IMR-90 (cell line): ENCODE results near the gene PRKAR1A. TPM values are rescaled to one million over a fixed set of nuclear protein-coding genes. Genes with fewer than 3 reads are reported as not detected.
A peak's percentile ranks its signal among the peaks of the same experiment; 100 is the strongest.

Experiments
- ATAC-seq: fragments of 200-7000 bp; cut with Tn5 transposase; 2 replicates; pipeline ENCODE4 v1.9.1; 2020; ENCODE audit warnings: low read depth, mild to moderate bottlenecking, moderate library complexity
- BruUV-seq: library from RNA; stranded (reverse); fragments of 400-500 nt; replicated peaks from 2 replicates; lab custom pipeline; 2021; lab: Mats Ljungman, UMichigan
- CTCF ChIA-PET: fragments of 300-600 bp; formaldehyde crosslinking; extraction: SDS; loops from one replicate; lab custom pipeline; 2021; ENCODE audit warnings: antibody characterized with exemption; lab: Yijun Ruan, JAX
- POLR2A ChIA-PET: fragments of 300-600 bp; sonication (Branson Sonifier 250); formaldehyde crosslinking; loops from one replicate; lab custom pipeline; 2022; ENCODE audit warnings: antibody characterized with exemption; ENCODE audit not compliant: unreplicated experiment; lab: Charles Lee
- DNase-seq: peaks from one replicate; pipeline ENCODE4 v3.0.0; 2013
- H2AFZ ChIP-seq: replicated peaks from 2 replicates; pipeline ENCODE3; 2013; ENCODE audit warnings: low read length, mild to moderate bottlenecking; ENCODE audit not compliant: poor library complexity
- H2AK5ac ChIP-seq: 2 replicates; pipeline ENCODE4 v1.6.1; 2013; ENCODE audit warnings: low read depth, low read length, inconsistent platforms
- H2AK9ac ChIP-seq: replicated peaks from 2 replicates; pipeline ENCODE3; 2013; ENCODE audit warnings: mild to moderate bottlenecking, low read depth, low read length, moderate library complexity; ENCODE audit not compliant: poor library complexity
- H2BK120ac ChIP-seq: 2 replicates; pipeline ENCODE4 v1.6.1; 2013; ENCODE audit warnings: low read depth, low read length, inconsistent platforms
- H2BK15ac ChIP-seq: 3 replicates; pipeline ENCODE4 v1.6.1; 2013; ENCODE audit warnings: low read depth, low read length, inconsistent platforms
- H2BK20ac ChIP-seq: 2 replicates; pipeline ENCODE4 v1.6.1; 2013; ENCODE audit warnings: low read depth, mild to moderate bottlenecking, inconsistent platforms, low read length, moderate library complexity
- H2BK5ac ChIP-seq: 2 replicates; pipeline ENCODE4 v1.6.1; 2013; ENCODE audit warnings: mild to moderate bottlenecking, low read depth, low read length, inconsistent platforms; ENCODE audit not compliant: poor library complexity, severe bottlenecking
- H3K14ac ChIP-seq: replicated peaks from 2 replicates; pipeline ENCODE4 v1.6.1; 2013; ENCODE audit warnings: low read depth, low read length, inconsistent platforms
- H3K18ac ChIP-seq: 2 replicates; pipeline ENCODE4 v1.6.1; 2013; ENCODE audit warnings: low read depth, low read length, control low read depth
- H3K23ac ChIP-seq: 2 replicates; pipeline ENCODE4 v1.6.1; 2013; ENCODE audit warnings: low read depth, low read length, inconsistent platforms
- H3K27ac ChIP-seq: 2 replicates; pipeline ENCODE4 v1.5.1; 2013; ENCODE audit warnings: mild to moderate bottlenecking, control low read depth, low read length; ENCODE audit not compliant: insufficient read depth
- H3K27me3 ChIP-seq: 2 replicates; pipeline ENCODE4 v1.6.1; 2013; ENCODE audit warnings: low read length; ENCODE audit not compliant: control insufficient read depth, insufficient read depth
- H3K36me3 ChIP-seq: 2 replicates; pipeline ENCODE4 v1.6.1; 2013; ENCODE audit warnings: low read length, mixed read lengths; ENCODE audit not compliant: control insufficient read depth, insufficient read depth
- H3K4ac ChIP-seq: 2 replicates; pipeline ENCODE4 v1.6.1; 2013; ENCODE audit warnings: low read depth, low read length, inconsistent platforms
- H3K4me1 ChIP-seq: 2 replicates; pipeline ENCODE4 v1.6.1; 2013; ENCODE audit warnings: low read length, mixed read lengths; ENCODE audit not compliant: control insufficient read depth, insufficient read depth
- H3K4me2 ChIP-seq: 2 replicates; pipeline ENCODE4 v1.6.1; 2013; ENCODE audit warnings: low read depth, mild to moderate bottlenecking, control low read depth, low read length, moderate library complexity
- H3K4me3 ChIP-seq: 2 replicates; pipeline ENCODE4 v1.5.1; 2013; ENCODE audit warnings: low read depth, mild to moderate bottlenecking, control low read depth, low read length, moderate library complexity; ENCODE audit not compliant: insufficient read depth
- H3K56ac ChIP-seq: 2 replicates; pipeline ENCODE4 v1.6.1; 2013; ENCODE audit warnings: low read length, inconsistent platforms; ENCODE audit not compliant: insufficient read depth; ENCODE audit errors: extremely low read depth
- H3K79me1 ChIP-seq, 2 experiments: 2 replicates each; pipeline ENCODE4 v1.6.1; 2013; ENCODE audit warnings: low read length in 2 of 2, inconsistent platforms in 1 of 2, low read depth in 1 of 2
- H3K9ac ChIP-seq: 2 replicates; pipeline ENCODE4 v1.6.1; 2013; ENCODE audit warnings: low read depth, low read length, control low read depth
- H3K9me1 ChIP-seq: 2 replicates; pipeline ENCODE4 v1.6.1; 2013; ENCODE audit warnings: low read length, inconsistent platforms; ENCODE audit not compliant: insufficient read depth
- H3K9me3 ChIP-seq: 2 replicates; pipeline ENCODE4 v1.6.1; 2013; ENCODE audit warnings: low read length; ENCODE audit not compliant: control insufficient read depth, insufficient read depth
- H4K20me1 ChIP-seq: 2 replicates; pipeline ENCODE4 v1.6.1; 2013; ENCODE audit warnings: low read length, inconsistent platforms; ENCODE audit not compliant: insufficient read depth
- H4K5ac ChIP-seq: 2 replicates; pipeline ENCODE4 v1.6.1; 2013; ENCODE audit warnings: mild to moderate bottlenecking, low read depth, low read length, control low read depth
- H4K8ac ChIP-seq, 2 experiments: 2 replicates each; pipeline ENCODE4 v1.6.1; 2013; ENCODE audit warnings: low read depth in 2 of 2, low read length in 2 of 2, control low read depth in 1 of 2, inconsistent platforms in 1 of 2
- H4K91ac ChIP-seq: 2 replicates; pipeline ENCODE4 v1.6.1; 2013; ENCODE audit warnings: low read depth, low read length, inconsistent platforms; ENCODE audit not compliant: insufficient read depth
- BHLHE40 ChIP-seq: fragments of 150-350 bp; IDR thresholded peaks from 2 replicates; pipeline ENCODE4 v1.6.1; 2016; ENCODE audit warnings: mild to moderate bottlenecking, low read depth, low read length
- CEBPB ChIP-seq: IDR thresholded peaks from 2 replicates; pipeline ENCODE4 v1.6.1; 2012; ENCODE audit warnings: low read depth, low read length, improper control_type of control experiment
- MAFK ChIP-seq: IDR thresholded peaks from 2 replicates; pipeline ENCODE4 v1.6.1; 2012; ENCODE audit warnings: low read depth, low read length, improper control_type of control experiment
- NFE2L2 ChIP-seq: fragments of 150-350 bp; IDR thresholded peaks from 2 replicates; pipeline ENCODE4 v1.6.1; 2016; ENCODE audit warnings: low read depth, mild to moderate bottlenecking, low read length
- SMC3 ChIP-seq: fragments of 150-350 bp; IDR thresholded peaks from 2 replicates; pipeline ENCODE4 v1.6.1; 2016; ENCODE audit warnings: low read depth, mild to moderate bottlenecking, antibody characterized with exemption, low read length, moderate library complexity
- WGBS, 2 experiments: methylation state at CpG; one replicate each; pipeline versions ENCODE4 v1.1.5 to v1.1.7; 2013; ENCODE audit warnings: missing lambda C conversion rate in 2 of 2; ENCODE audit not compliant: insufficient read length in 1 of 2; ENCODE audit errors: extremely low coverage in 2 of 2; 5-methylcytosine and 5-hydroxymethylcytosine counted together
- dilution Hi-C: fragments of 300-500 bp; cut with HindIII; formaldehyde crosslinking; loops from one replicate; pipeline ENCODE4 v1.14.3; 2018; ENCODE audit warnings: low sequenced_read_pairs; ENCODE audit not compliant: unreplicated experiment
- in situ Hi-C: fragments of 300-500 bp; cut with MboI; formaldehyde crosslinking; loops from 3 replicates; pipeline ENCODE4 v1.14.3; 2019; ENCODE audit warnings: low sequenced_read_pairs, inconsistent platforms, mixed read lengths
- intact Hi-C: fragments of 100-400 bp; cut with micrococcal nuclease; formaldehyde crosslinking; loops from 2 replicates; pipeline ENCODE4 v1.10.0; 2022
- polyA plus RNA-seq, 3 experiments: library from polyadenylated mRNA; depleted of rRNA; stranded (reverse); fragments of >200 nt; gene quantifications; 2 replicates each; pipeline ENCODE4 v1.2.3, GENCODE V29; 2012; ENCODE audit warnings: low replicate concordance in 1 of 3
- total RNA-seq: library from RNA; depleted of rRNA; stranded (reverse); fragments of >200 nt; gene quantifications from 2 replicates; pipeline ENCODE4 v1.2.3, GENCODE V29; 2012
- TF ChIP-seq, protein P1 (sequence below): fragments of 150-350 bp; IDR thresholded peaks from 2 replicates; pipeline ENCODE4 v1.6.1; 2016; ENCODE audit warnings: low read depth, mild to moderate bottlenecking, low read length, moderate library complexity, borderline replicate concordance

PRKAR1A gene
- total and polyA plus RNA-seq, 2 of the 4 experiments (the other 2 are of a cell fraction), result 145 to 256 TPM

DNA sequence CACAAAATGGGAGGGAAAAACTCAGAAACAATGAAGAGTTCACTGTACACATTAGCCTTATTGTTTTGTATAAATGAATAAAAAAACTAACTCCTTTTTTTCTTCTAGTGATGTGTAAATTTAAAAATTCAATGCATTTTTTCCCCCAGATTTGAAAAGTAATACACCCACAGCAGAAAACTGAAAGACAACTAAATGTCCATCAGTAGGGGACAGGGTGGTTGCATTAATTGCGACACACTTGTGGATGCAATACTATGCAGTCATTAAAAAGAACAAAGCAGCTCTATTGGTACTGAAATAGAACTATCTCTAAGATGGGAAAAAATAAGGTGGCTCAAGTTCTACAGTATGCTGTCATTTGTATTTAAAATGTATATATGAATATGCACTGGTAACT lies 41.3 kb upstream of the PRKAR1A start:
- Histone ChIP-seq H2BK15ac (no peak overlapping the region), H3K9ac (no peak overlapping the region), H3K14ac (no peak overlapping the region), H2AK5ac (no peak overlapping the region), H3K27ac (no peak overlapping the region), H3K18ac (no peak overlapping the region), H3K4me3 (no peak overlapping the region), H2BK20ac (no peak overlapping the region), H2BK5ac (no peak overlapping the region), H4K8ac (no peak overlapping the region), H4K5ac (no peak overlapping the region), H2AFZ (no peak overlapping the region), H3K56ac (no peak overlapping the region), H3K4me1 (peaks cover 2% of the 10 kb centered on the region; the same call in 1 of the 2 replicates), H4K20me1 (no peaks in the 10 kb centered on the region), H3K23ac (no peak overlapping the region), H3K36me3 (no peaks in the 10 kb centered on the region), H3K79me1 (no peaks in the 10 kb centered on the region), H3K4me2 (no peak overlapping the region), H3K9me3 (no peaks in the 10 kb centered on the region; the same call in 1 of the 2 replicates), H3K9me1 (no peaks in the 10 kb centered on the region), H2AK9ac (no peak overlapping the region), H2BK120ac (no peak overlapping the region), H4K91ac (no peak overlapping the region), H3K27me3 (peaks cover 2% of the 10 kb centered on the region; the same call in 1 of the 2 replicates), H3K4ac (no peak overlapping the region)
- ChIA-PET POLR2A (no interaction called here), CTCF (interaction anchor here (1.5 kb wide), 1 partner anchor 12 kb away, joined by 3 read pairs; no protein-coding TSS in a partner anchor)
- no peak for TF ChIP-seq MAFK
- no peak for TF ChIP-seq BHLHE40
- TF ChIP-seq CEBPB, result peak; percentile 80
- no peak for TF ChIP-seq SMC3
- TF ChIP-seq NFE2L2, result no peak
- TF ChIP-seq, protein P1, sequence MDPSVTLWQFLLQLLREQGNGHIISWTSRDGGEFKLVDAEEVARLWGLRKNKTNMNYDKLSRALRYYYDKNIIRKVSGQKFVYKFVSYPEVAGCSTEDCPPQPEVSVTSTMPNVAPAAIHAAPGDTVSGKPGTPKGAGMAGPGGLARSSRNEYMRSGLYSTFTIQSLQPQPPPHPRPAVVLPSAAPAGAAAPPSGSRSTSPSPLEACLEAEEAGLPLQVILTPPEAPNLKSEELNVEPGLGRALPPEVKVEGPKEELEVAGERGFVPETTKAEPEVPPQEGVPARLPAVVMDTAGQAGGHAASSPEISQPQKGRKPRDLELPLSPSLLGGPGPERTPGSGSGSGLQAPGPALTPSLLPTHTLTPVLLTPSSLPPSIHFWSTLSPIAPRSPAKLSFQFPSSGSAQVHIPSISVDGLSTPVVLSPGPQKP, result no peak
- in situ Hi-C loops (loop anchor here (25.0 kb wide), 1 partner anchor 509 kb away; no protein-coding TSS in a partner anchor), dilution Hi-C loops (no loop called here), intact Hi-C loops (loop anchor here (10.0 kb wide), 1 partner anchor 756 kb away; the partner anchor contains the start of gene NOL11)
- no peak for ATAC-seq
- no peak for DNase-seq
- WGBS, 2 experiments, result no CpG with 5 or more reads among the region's 1 CpG
- BruUV-seq, result no TSS peak
